ENCODE results near the gene TNF. TPM values are rescaled to one million over a fixed set of nuclear protein-coding genes. Genes with fewer than 3 reads are reported as not detected.

The TNF gene
- total and polyA plus RNA-seq, 9 donors: 0.24 to 3.0 (median 0.79) TPM; not detected in 3

DNA sequence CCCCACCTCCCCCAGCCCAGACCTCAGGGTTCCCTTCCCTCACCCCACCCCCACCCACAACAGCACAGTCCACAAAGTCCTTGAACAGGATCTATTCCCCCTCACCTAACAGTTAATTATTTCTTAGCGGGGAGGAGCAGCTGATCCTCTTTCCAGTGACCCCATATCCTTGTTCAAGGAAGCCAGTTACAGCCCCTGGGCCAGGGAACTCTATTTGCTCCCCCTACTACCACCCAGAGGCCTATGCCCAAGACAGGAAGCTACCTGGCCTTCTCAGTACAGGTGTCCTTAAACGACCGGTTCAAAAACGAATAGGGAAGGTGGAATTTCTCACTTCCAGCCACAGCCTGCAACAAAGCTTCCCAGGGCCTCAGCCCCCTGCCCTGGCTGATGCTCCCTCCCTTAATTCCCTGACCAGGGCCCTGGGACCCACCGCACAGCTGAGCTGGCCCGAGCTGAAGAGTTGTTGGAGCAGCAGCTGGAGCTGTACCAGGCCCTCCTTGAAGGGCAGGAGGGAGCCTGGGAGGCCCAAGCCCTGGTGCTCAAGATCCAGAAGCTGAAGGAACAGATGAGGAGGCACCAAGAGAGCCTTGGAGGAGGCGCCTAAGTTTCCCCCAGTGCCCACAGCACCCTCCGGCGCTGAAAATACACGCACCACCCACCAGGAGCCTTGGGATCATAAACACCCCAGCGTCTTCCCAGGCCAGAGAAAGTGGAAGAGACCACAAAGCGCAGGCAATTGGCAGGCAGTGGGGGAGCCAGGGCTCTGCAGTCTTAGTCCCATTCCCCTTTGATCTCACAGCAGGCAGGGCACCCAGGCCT, 45.8 kb upstream of the TNF start:
- H3K4me3 ChIP-seq: no peak overlapping the region
- WGBS, 3 donors: 28 to 41% (median 30%) methylated on average over 12 of the region's 12 CpGs
- TF ChIP-seq EP300 (IDR thresholded peaks at IDR 0.05) (no peak), POLR2A (IDR thresholded peaks at IDR 0.05) (no peak)
- TF ChIP-seq, protein P1, sequence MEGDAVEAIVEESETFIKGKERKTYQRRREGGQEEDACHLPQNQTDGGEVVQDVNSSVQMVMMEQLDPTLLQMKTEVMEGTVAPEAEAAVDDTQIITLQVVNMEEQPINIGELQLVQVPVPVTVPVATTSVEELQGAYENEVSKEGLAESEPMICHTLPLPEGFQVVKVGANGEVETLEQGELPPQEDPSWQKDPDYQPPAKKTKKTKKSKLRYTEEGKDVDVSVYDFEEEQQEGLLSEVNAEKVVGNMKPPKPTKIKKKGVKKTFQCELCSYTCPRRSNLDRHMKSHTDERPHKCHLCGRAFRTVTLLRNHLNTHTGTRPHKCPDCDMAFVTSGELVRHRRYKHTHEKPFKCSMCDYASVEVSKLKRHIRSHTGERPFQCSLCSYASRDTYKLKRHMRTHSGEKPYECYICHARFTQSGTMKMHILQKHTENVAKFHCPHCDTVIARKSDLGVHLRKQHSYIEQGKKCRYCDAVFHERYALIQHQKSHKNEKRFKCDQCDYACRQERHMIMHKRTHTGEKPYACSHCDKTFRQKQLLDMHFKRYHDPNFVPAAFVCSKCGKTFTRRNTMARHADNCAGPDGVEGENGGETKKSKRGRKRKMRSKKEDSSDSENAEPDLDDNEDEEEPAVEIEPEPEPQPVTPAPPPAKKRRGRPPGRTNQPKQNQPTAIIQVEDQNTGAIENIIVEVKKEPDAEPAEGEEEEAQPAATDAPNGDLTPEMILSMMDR (IDR thresholded peaks at IDR 0.05): no peak
- no peaks in the 10 kb centered on the region for H3K27me3 ChIP-seq
- peaks cover 3% of the 10 kb centered on the region for H3K4me1 ChIP-seq (ENCODE audit: insufficient read depth)
- H3K36me3 ChIP-seq: no peaks in the 10 kb centered on the region
- H3K27ac ChIP-seq: no peak overlapping the region
- intact Hi-C loops (cut with DNase I): no loop called here
- no peaks in the 10 kb centered on the region for H3K9me3 ChIP-seq
- no peak for DNase-seq

DNA sequence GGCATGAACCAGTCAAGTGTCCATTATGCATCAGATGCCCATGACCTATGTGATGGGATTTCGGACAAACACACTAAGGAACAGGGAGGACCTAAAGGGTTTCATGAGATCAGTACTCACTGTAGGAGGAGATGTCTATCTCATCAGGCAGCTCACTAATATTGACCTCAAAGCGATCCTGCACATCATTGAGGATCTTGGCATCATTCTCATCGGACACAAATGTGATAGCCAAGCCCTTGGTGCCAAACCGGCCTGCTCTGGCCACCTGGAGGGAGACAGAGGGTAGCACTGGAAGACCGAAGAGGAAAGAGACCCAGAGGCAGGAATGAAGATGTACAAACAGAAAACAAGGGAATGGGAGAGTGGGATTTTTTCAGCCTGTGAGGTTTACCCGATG, 44.7 kb upstream of the TNF start:
- WGBS, 3 donors: 54 to 57% (median 55%) methylated on average over 6 of the region's 6 CpGs
- no peaks in the 10 kb centered on the region for H3K27me3 ChIP-seq
- intact Hi-C loops (cut with DNase I): no loop called here
- DNase-seq: no peak
- H3K9me3 ChIP-seq: no peaks in the 10 kb centered on the region
- H3K27ac ChIP-seq: no peak overlapping the region
- no peak for TF ChIP-seq POLR2A (IDR thresholded peaks at IDR 0.05)
- no peak for TF ChIP-seq EP300 (IDR thresholded peaks at IDR 0.05)
- TF ChIP-seq, protein P1 (IDR thresholded peaks at IDR 0.05): no peak
- no peaks in the 10 kb centered on the region for H3K36me3 ChIP-seq
- no peak overlapping the region for H3K4me3 ChIP-seq
- peaks cover 3% of the 10 kb centered on the region for H3K4me1 ChIP-seq (ENCODE audit: insufficient read depth)

DNA sequence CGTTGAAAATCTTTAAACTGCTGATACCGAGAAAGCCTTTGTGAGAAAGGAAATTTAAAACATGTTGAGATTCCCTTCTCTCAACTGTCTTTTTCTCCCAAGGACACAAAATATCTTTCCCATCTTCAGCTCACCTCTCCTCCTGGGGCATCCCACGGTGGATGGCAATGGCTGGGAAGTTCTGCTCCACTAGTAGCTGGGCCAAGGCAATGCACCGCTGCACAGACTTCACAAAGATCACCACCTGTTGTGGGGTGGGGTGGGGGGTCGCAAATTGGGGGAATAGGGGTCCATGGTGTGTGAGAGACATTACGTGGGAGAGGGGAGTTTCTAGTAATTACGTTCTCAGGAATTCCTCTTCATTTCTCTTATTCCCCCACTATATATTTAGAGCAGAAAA, 44.2 kb upstream of the TNF start:
- no peaks in the 10 kb centered on the region for H3K9me3 ChIP-seq
- H3K4me1 ChIP-seq (ENCODE audit: insufficient read depth): peaks cover 3% of the 10 kb centered on the region
- H3K4me3 ChIP-seq: no peak overlapping the region
- intact Hi-C loops (cut with DNase I): no loop called here
- H3K27ac ChIP-seq: no peak overlapping the region
- 72 to 87% (median 75%) methylated on average over 7 of the region's 7 CpGs for WGBS, 3 donors
- no peak for DNase-seq
- H3K36me3 ChIP-seq: no peaks in the 10 kb centered on the region
- no peaks in the 10 kb centered on the region for H3K27me3 ChIP-seq
- no peak for TF ChIP-seq EP300 (IDR thresholded peaks at IDR 0.05)

DNA sequence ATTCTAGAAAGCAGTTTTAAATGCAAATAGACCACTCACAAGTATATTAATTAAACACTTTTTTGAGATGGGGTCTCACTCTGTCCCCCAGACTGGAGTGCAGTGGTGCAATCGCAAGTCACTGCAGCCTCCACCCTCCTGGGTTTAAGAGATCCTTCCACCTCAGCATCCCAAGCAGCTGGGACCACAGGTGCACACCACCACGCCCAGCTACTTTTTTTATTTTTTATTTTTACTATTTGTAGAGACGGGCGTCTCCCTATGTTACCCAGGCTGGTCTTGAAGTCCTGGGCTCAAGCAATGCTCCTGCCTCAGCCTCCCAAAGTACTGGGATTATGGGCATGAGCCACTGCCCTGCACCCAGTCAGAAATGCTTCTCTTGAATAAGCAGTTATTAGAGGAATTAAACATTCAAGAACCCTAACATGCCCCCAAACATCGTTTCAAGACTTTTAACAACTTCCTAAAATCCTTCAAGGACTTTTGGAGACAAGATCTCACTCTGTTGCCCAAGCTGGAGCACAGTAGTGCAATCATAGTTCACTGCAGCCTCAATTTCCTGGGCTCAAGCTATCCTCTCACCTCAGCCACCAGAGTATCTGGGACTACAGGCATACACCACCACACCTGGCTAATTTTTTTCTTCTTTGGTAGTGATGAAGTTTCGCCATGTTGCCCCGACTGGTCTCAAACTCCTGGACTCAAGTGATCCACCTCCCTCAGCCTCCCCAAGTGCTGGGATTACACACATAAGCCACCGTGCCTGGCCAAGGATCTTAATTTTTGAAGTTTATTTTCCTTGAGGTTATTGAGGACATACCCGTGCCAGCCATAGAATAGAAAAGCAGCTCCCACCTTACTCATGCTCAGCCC, 43.4 kb upstream of the TNF start:
- no peak overlapping the region for H3K4me3 ChIP-seq
- peaks cover 3% of the 10 kb centered on the region for H3K4me1 ChIP-seq (ENCODE audit: insufficient read depth)
- H3K27me3 ChIP-seq: no peaks in the 10 kb centered on the region
- no peak for TF ChIP-seq EP300 (IDR thresholded peaks at IDR 0.05)
- no peak for TF ChIP-seq POLR2A (IDR thresholded peaks at IDR 0.05)
- TF ChIP-seq, protein P1 (IDR thresholded peaks at IDR 0.05): no peak
- 64 to 70% (median 65%) methylated on average over 9 of the region's 9 CpGs for WGBS, 3 donors
- H3K36me3 ChIP-seq: no peaks in the 10 kb centered on the region
- intact Hi-C loops (cut with DNase I): no loop called here
- DNase-seq: no peak
- no peak overlapping the region for H3K27ac ChIP-seq
- no peaks in the 10 kb centered on the region for H3K9me3 ChIP-seq

Data from ovary (tissue), 9 donors.